Gastroesophageal sphincter (tissue), 4 donors: ENCODE measurements around the gene ZNF579. TPM values are rescaled to one million over a fixed set of nuclear protein-coding genes. Genes with fewer than 3 reads are reported as not detected.

Experiments used
- ATAC-seq: fragments of 150-250 bp; one replicate; pipeline ENCODE4 v1.9.1; 2016; ENCODE audit warnings: mild to moderate bottlenecking, moderate library complexity
- H3K27ac ChIP-seq, 4 donors: fragments of 200-600 bp; sonication (generic) in 3 of 4; 1 replicate in 3 of 4; 2 replicates in 1 of 4; pipeline ENCODE4 v1.5.1; 2016 to 2019
- H3K27me3 ChIP-seq: fragments of 200-600 bp; sonication (generic); one replicate; pipeline ENCODE4 v1.5.1; 2019
- H3K36me3 ChIP-seq, 2 donors: fragments of 200-600 bp; sonication (generic); one replicate each; pipeline ENCODE4 v1.5.1; 2019; ENCODE audit warnings: control low read depth in 1 of 2
- H3K4me1 ChIP-seq, 3 donors: fragments of 200-600 bp; sonication (generic); 1 replicate in 2 of 3; 2 replicates in 1 of 3; pipeline ENCODE4 v1.5.1; 2016 to 2019; ENCODE audit warnings: control low read depth in 2 of 3
- H3K4me3 ChIP-seq, 2 donors: fragments of 200-600 bp; sonication (generic); one replicate each; pipeline ENCODE4 v1.5.1; 2019; ENCODE audit warnings: mild to moderate bottlenecking in 1 of 2, moderate library complexity in 1 of 2
- H3K9me3 ChIP-seq, 3 donors: fragments of 200-600 bp; sonication (generic); one replicate each; pipeline ENCODE4 v1.5.1; 2017 to 2019; ENCODE audit warnings: control low read depth in 2 of 3
- CTCF ChIP-seq, 4 experiments: fragments of 200-600 bp in 2 of 4; fragments of 450-650 bp in 2 of 4; sonication (generic) in 1 of 4; IDR thresholded peaks; one replicate each; pipeline ENCODE4 v1.5.1; 2017 to 2019; ENCODE audit warnings: antibody characterized with exemption in 4 of 4, mild to moderate bottlenecking in 2 of 4, moderate library complexity in 2 of 4
- EP300 ChIP-seq: sonication (generic); formaldehyde crosslinking; IDR thresholded peaks from one replicate; pipeline ENCODE4 v1.6.1; 2017; ENCODE audit warnings: antibody characterized with exemption, mild to moderate bottlenecking
- POLR2A ChIP-seq, 2 donors: fragments of 450-650 bp; IDR thresholded peaks; one replicate each; pipeline ENCODE4 v1.6.1; 2017; ENCODE audit warnings: antibody characterized with exemption in 2 of 2, mild to moderate bottlenecking in 2 of 2, moderate library complexity in 1 of 2
- POLR2AphosphoS5 ChIP-seq: sonication (generic); formaldehyde crosslinking; IDR thresholded peaks from one replicate; pipeline ENCODE4 v1.6.1; 2017; ENCODE audit warnings: antibody characterized with exemption
- WGBS, 2 donors: methylation state at CpG; one replicate each; pipeline ENCODE4 v1.1.5; 2018; ENCODE audit warnings: low coverage in 1 of 2; 5-methylcytosine and 5-hydroxymethylcytosine counted together
- total RNA-seq, 4 donors: library from RNA; depleted of rRNA; stranded (reverse); fragments of >200 nt; gene quantifications; one replicate each; pipeline ENCODE4 v1.1.0, GENCODE V29; 2016

The ZNF579 gene
- total RNA-seq, 4 donors from 2014 or later, result 2.8 to 6.9 (median 3.9) TPM

- H3K4me3 ChIP-seq, result peak overlapping the region in 1 of 2 donors; percentile 81
- peaks cover 0 to 56% (median 21%) of the 10 kb centered on the region in 3 donors for H3K4me1 ChIP-seq
- no peak for ATAC-seq
- peak overlapping the region in 3 of 4 donors; percentile 94 to 97 (median 96) for H3K27ac ChIP-seq
- H3K36me3 ChIP-seq, result peaks cover 0 to 32% of the 10 kb centered on the region in 2 donors
- WGBS, 2 donors, result 56 to 64% methylated on average over 7 to 8 of the region's 9 CpGs
- H3K9me3 ChIP-seq, result no peaks in the 10 kb centered on the region
- TF ChIP-seq POLR2A (IDR thresholded peaks at IDR 0.05) (no peak), POLR2AphosphoS5 (no peak), CTCF (IDR thresholded peaks at IDR 0.05) (no peak), EP300 (no peak)
- H3K27me3 ChIP-seq, result no peaks in the 10 kb centered on the region
Observed at GRCh38 chr19:55606817-55607216, 26.2 kb upstream of the ZNF579 start.

- Histone ChIP-seq H3K27ac (peak overlapping the region in 3 of 4 donors; percentile 94 to 97 (median 96)), H3K9me3 (no peaks in the 10 kb centered on the region), H3K27me3 (no peaks in the 10 kb centered on the region), H3K4me1 (peaks cover 0 to 55% (median 18%) of the 10 kb centered on the region in 3 donors), H3K36me3 (peaks cover 0 to 32% of the 10 kb centered on the region in 2 donors), H3K4me3 (peak overlapping the region in 1 of 2 donors; percentile 81)
- WGBS, 2 donors, result 3% methylated on average over 4 of the region's 12 CpGs; no CpG with 5 or more reads in 1 of the 2 donors
- TF ChIP-seq POLR2AphosphoS5 (no peak), CTCF (IDR thresholded peaks at IDR 0.05) (no peak)
- no peak for ATAC-seq
Observed at GRCh38 chr19:55606471-55606787, 25.8 kb upstream of the ZNF579 start.

- Histone ChIP-seq H3K36me3 (peaks cover 0 to 32% of the 10 kb centered on the region in 2 donors), H3K27ac (peak within 1 kb of the TSS; percentile 79 to 97 (median 95)), H3K9me3 (no peaks in the 10 kb centered on the region), H3K27me3 (no peaks in the 10 kb centered on the region), H3K4me1 (peaks cover 0 to 55% (median 20%) of the 10 kb centered on the region in 3 donors), H3K4me3 (peak within 1 kb of the TSS; percentile 81 to 84)
- peak in 3 of 4 experiments; percentile 59 to 80 (median 68) for TF ChIP-seq CTCF (IDR thresholded peaks at IDR 0.05)
- TF ChIP-seq EP300, result no peak
- no peak for TF ChIP-seq POLR2AphosphoS5
- peak in 1 of 2 donors; percentile 45 for TF ChIP-seq POLR2A (IDR thresholded peaks at IDR 0.05)
- peak; percentile 23 for ATAC-seq
- WGBS, 2 donors, result 0 to 1% methylated on average over 10 to 18 of the region's 44 CpGs
Observed at GRCh38 chr19:55605637-55606470, 25.2 kb upstream of the ZNF579 start, which contains the start of gene ZNF865. Gene ZNF865 (plus strand): TSS chr19:55605647. CDS start chr19:55613619, 7,972 bp downstream.

GRCh38 chr19:55605207-55605636 lies 24.6 kb upstream of the ZNF579 start:
- peaks cover 0 to 52% (median 21%) of the 10 kb centered on the region in 3 donors for H3K4me1 ChIP-seq
- WGBS, 2 donors, result 0 to 1% methylated on average over 4 to 7 of the region's 43 CpGs

GRCh38 chr19:55603581-55604292 lies 23.1 kb upstream of the ZNF579 start:
- H3K4me1 ChIP-seq, result peaks cover 0 to 53% (median 21%) of the 10 kb centered on the region in 3 donors
- H3K27ac ChIP-seq, result peak overlapping the region in 3 of 4 donors; percentile 94 to 97 (median 96)
- H3K36me3 ChIP-seq, result peaks cover 0 to 11% of the 10 kb centered on the region in 2 donors
- no peak overlapping the region for H3K4me3 ChIP-seq
- H3K9me3 ChIP-seq, result no peaks in the 10 kb centered on the region
- ATAC-seq, result no peak
- TF ChIP-seq CTCF (IDR thresholded peaks at IDR 0.05), result no peak
- no peak for TF ChIP-seq POLR2A (IDR thresholded peaks at IDR 0.05)
- no peak for TF ChIP-seq EP300
- no peak for TF ChIP-seq POLR2AphosphoS5
- no peaks in the 10 kb centered on the region for H3K27me3 ChIP-seq
- WGBS, 2 donors, result 66 to 74% methylated on average over 16 to 20 of the region's 22 CpGs

More at GRCh38 chr19:55605207-55605636, 24.6 kb upstream of the ZNF579 start:
- Histone ChIP-seq H3K36me3 (peaks cover 0 to 26% of the 10 kb centered on the region in 2 donors), H3K4me3 (peak overlapping the region; percentile 81 to 84), H3K27ac (peak overlapping the region; percentile 79 to 97 (median 95)), H3K9me3 (no peaks in the 10 kb centered on the region), H3K27me3 (no peaks in the 10 kb centered on the region)
- no peak for TF ChIP-seq EP300
- peak; percentile 41 for TF ChIP-seq POLR2AphosphoS5
- peak; percentile 90 for ATAC-seq
